H1 (cell line): ENCODE results near the gene TOR1A.

Experiments
- EZH2 ChIP-seq: fragments of 200-600 bp; sonication (generic); IDR thresholded peaks from 2 replicates; pipeline ENCODE4 v1.7.1; 2012; ENCODE audit warnings: low read depth, mild to moderate bottlenecking, moderate library complexity, low read length, inconsistent platforms; ENCODE audit not compliant: severe bottlenecking
- JUND ChIP-seq: IDR thresholded peaks from 2 replicates; pipeline ENCODE4 v1.6.1; 2011; ENCODE audit warnings: mild to moderate bottlenecking, improper control_type of control experiment, low read length
- MAFK ChIP-seq: IDR thresholded peaks from 2 replicates; pipeline ENCODE4 v1.6.1; 2012; ENCODE audit warnings: low read depth, mild to moderate bottlenecking, improper control_type of control experiment, low read length
- TAF1 ChIP-seq: IDR thresholded peaks from 2 replicates; pipeline ENCODE4 v1.6.1; 2011; ENCODE audit warnings: mild to moderate bottlenecking, low read depth, low read length
- TF ChIP-seq, protein P1 (sequence below): fragments of 300-600 bp; sonication (generic); IDR thresholded peaks from 2 replicates; pipeline ENCODE4 v1.7.1; 2012; ENCODE audit warnings: low read length, moderate library complexity, mild to moderate bottlenecking, inconsistent platforms; ENCODE audit not compliant: insufficient replicate concordance
- TF ChIP-seq, protein P2 (sequence below), 3 experiments: IDR thresholded peaks; 1 replicate in 2 of 3; 2 replicates in 1 of 3; pipeline versions ENCODE4 v1.5.1 to v1.6.1; 2011; ENCODE audit warnings: low read length in 3 of 3, mild to moderate bottlenecking in 3 of 3, inconsistent platforms in 2 of 3, low read depth in 1 of 3, moderate library complexity in 1 of 3; ENCODE audit not compliant: insufficient read depth in 1 of 3; ENCODE audit errors: control extremely low read depth in 1 of 3

DNA sequence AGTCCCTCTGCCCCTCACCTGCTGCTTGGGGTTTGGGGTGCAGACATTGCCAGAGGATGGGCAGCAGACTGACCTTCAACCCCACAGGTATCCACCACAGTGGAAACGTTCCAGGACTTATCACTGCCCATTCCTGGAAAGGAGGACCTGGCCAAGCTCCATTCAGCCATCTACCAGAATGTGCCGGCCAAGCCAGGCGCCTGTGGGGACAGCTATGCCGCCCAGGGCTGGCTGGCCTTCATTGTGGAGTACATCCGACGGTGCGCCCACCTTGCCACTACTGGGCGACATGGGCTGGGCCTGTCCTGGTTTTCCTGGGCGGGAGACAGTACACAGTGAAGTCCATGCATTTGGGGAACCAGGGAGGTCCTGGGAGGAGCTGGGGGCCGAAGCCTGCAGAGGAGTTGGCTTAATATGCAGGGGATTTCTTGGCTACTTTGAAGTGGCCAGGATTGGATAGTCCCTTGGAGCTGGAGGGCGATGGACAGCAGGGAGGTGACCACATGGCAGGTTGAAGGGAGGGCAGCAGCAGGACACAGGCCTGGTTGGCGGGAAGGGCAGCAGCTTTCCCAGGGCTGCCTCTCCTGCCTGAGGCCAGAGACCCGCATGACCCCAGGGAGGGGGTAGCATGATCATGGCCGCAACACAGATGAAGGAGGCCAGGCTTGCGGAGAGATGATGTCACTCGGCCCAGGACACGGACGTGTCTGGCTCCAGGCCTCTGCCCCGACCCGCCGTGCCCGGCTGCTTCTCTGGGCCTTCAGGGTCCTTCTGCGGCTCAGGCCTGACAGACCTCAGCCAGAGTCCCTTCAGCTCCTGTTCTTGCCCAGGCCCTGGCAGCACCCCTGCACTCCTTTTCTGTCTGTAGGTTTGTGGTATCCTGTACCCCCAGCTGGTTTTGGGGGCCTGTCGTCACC is 45.9 kb upstream of the TOR1A start:
- TF ChIP-seq JUND, result no peak
- TF ChIP-seq, protein P1, sequence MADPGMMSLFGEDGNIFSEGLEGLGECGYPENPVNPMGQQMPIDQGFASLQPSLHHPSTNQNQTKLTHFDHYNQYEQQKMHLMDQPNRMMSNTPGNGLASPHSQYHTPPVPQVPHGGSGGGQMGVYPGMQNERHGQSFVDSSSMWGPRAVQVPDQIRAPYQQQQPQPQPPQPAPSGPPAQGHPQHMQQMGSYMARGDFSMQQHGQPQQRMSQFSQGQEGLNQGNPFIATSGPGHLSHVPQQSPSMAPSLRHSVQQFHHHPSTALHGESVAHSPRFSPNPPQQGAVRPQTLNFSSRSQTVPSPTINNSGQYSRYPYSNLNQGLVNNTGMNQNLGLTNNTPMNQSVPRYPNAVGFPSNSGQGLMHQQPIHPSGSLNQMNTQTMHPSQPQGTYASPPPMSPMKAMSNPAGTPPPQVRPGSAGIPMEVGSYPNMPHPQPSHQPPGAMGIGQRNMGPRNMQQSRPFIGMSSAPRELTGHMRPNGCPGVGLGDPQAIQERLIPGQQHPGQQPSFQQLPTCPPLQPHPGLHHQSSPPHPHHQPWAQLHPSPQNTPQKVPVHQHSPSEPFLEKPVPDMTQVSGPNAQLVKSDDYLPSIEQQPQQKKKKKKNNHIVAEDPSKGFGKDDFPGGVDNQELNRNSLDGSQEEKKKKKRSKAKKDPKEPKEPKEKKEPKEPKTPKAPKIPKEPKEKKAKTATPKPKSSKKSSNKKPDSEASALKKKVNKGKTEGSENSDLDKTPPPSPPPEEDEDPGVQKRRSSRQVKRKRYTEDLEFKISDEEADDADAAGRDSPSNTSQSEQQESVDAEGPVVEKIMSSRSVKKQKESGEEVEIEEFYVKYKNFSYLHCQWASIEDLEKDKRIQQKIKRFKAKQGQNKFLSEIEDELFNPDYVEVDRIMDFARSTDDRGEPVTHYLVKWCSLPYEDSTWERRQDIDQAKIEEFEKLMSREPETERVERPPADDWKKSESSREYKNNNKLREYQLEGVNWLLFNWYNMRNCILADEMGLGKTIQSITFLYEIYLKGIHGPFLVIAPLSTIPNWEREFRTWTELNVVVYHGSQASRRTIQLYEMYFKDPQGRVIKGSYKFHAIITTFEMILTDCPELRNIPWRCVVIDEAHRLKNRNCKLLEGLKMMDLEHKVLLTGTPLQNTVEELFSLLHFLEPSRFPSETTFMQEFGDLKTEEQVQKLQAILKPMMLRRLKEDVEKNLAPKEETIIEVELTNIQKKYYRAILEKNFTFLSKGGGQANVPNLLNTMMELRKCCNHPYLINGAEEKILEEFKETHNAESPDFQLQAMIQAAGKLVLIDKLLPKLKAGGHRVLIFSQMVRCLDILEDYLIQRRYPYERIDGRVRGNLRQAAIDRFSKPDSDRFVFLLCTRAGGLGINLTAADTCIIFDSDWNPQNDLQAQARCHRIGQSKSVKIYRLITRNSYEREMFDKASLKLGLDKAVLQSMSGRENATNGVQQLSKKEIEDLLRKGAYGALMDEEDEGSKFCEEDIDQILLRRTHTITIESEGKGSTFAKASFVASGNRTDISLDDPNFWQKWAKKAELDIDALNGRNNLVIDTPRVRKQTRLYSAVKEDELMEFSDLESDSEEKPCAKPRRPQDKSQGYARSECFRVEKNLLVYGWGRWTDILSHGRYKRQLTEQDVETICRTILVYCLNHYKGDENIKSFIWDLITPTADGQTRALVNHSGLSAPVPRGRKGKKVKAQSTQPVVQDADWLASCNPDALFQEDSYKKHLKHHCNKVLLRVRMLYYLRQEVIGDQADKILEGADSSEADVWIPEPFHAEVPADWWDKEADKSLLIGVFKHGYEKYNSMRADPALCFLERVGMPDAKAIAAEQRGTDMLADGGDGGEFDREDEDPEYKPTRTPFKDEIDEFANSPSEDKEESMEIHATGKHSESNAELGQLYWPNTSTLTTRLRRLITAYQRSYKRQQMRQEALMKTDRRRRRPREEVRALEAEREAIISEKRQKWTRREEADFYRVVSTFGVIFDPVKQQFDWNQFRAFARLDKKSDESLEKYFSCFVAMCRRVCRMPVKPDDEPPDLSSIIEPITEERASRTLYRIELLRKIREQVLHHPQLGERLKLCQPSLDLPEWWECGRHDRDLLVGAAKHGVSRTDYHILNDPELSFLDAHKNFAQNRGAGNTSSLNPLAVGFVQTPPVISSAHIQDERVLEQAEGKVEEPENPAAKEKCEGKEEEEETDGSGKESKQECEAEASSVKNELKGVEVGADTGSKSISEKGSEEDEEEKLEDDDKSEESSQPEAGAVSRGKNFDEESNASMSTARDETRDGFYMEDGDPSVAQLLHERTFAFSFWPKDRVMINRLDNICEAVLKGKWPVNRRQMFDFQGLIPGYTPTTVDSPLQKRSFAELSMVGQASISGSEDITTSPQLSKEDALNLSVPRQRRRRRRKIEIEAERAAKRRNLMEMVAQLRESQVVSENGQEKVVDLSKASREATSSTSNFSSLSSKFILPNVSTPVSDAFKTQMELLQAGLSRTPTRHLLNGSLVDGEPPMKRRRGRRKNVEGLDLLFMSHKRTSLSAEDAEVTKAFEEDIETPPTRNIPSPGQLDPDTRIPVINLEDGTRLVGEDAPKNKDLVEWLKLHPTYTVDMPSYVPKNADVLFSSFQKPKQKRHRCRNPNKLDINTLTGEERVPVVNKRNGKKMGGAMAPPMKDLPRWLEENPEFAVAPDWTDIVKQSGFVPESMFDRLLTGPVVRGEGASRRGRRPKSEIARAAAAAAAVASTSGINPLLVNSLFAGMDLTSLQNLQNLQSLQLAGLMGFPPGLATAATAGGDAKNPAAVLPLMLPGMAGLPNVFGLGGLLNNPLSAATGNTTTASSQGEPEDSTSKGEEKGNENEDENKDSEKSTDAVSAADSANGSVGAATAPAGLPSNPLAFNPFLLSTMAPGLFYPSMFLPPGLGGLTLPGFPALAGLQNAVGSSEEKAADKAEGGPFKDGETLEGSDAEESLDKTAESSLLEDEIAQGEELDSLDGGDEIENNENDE, result no peak
- no peak for TF ChIP-seq MAFK
- TF ChIP-seq, protein P2, sequence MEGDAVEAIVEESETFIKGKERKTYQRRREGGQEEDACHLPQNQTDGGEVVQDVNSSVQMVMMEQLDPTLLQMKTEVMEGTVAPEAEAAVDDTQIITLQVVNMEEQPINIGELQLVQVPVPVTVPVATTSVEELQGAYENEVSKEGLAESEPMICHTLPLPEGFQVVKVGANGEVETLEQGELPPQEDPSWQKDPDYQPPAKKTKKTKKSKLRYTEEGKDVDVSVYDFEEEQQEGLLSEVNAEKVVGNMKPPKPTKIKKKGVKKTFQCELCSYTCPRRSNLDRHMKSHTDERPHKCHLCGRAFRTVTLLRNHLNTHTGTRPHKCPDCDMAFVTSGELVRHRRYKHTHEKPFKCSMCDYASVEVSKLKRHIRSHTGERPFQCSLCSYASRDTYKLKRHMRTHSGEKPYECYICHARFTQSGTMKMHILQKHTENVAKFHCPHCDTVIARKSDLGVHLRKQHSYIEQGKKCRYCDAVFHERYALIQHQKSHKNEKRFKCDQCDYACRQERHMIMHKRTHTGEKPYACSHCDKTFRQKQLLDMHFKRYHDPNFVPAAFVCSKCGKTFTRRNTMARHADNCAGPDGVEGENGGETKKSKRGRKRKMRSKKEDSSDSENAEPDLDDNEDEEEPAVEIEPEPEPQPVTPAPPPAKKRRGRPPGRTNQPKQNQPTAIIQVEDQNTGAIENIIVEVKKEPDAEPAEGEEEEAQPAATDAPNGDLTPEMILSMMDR (IDR thresholded peaks at IDR 0.05; ENCODE audit: control extremely low read depth in 1 of 3, insufficient read depth in 1 of 3, low read depth in 1 of 3, low read length in 3 of 3), result no peak
- no peak for TF ChIP-seq TAF1
- no peak for TF ChIP-seq EZH2
